ENCODE results near the gene SLC24A3. TPM values are rescaled to one million over a fixed set of nuclear protein-coding genes. Genes with fewer than 3 reads are reported as not detected.

SLC24A3 gene
- total and polyA plus RNA-seq, 4 donors: 1.9 to 8.4 (median 5.8) TPM

GRCh38 chr20:19524691-19525090 is 312.2 kb downstream of the SLC24A3 start:
- TF ChIP-seq CTCF (IDR thresholded peaks at IDR 0.05; ENCODE audit: control extremely low read depth, extremely low read depth): no peak
- DNase-seq (no peak), ATAC-seq (ENCODE audit: insufficient read depth, low FRiP score) (no peak)
- 36 to 91% methylated on average over 1 of the region's 1 CpG for WGBS, 2 donors
- no peaks in the 10 kb centered on the region for H3K9me3 ChIP-seq (ENCODE audit: control insufficient read depth in 4 of 4, insufficient read depth in 3 of 4, low read length in 3 of 4)
- peaks cover 0 to 13% (median 0%) of the 10 kb centered on the region in 5 donors for H3K4me1 ChIP-seq (ENCODE audit: control insufficient read depth in 5 of 5, insufficient read depth in 5 of 5, low read length in 5 of 5)
- no peak overlapping the region for H3K9ac ChIP-seq (ENCODE audit: insufficient read depth in 1 of 2, low read length in 2 of 2)
- H3K4me3 ChIP-seq: no peak overlapping the region
- no peak overlapping the region for H3K27ac ChIP-seq (ENCODE audit: low read depth in 1 of 2, low read length in 1 of 2)
- H3K36me3 ChIP-seq (ENCODE audit: control insufficient read depth in 4 of 4, insufficient read depth in 4 of 4, low read length in 4 of 4): no peaks in the 10 kb centered on the region
- no peaks in the 10 kb centered on the region for H3K27me3 ChIP-seq (ENCODE audit: control insufficient read depth in 3 of 3, insufficient read depth in 3 of 3, low read length in 2 of 3)

GRCh38 chr20:19527509-19527908 is 315.1 kb downstream of the SLC24A3 start:
- Histone ChIP-seq H3K4me1 (ENCODE audit: control insufficient read depth in 5 of 5, insufficient read depth in 5 of 5, low read length in 5 of 5) (peaks cover 0 to 5% (median 0%) of the 10 kb centered on the region in 5 donors), H3K36me3 (ENCODE audit: control insufficient read depth in 4 of 4, insufficient read depth in 4 of 4, low read length in 4 of 4) (no peaks in the 10 kb centered on the region), H3K9me3 (ENCODE audit: control insufficient read depth in 4 of 4, insufficient read depth in 3 of 4, low read length in 3 of 4) (no peaks in the 10 kb centered on the region), H3K4me3 (no peak overlapping the region), H3K27ac (ENCODE audit: low read depth in 1 of 2, low read length in 1 of 2) (no peak overlapping the region), H3K27me3 (ENCODE audit: control insufficient read depth in 3 of 3, insufficient read depth in 3 of 3, low read length in 2 of 3) (no peaks in the 10 kb centered on the region), H3K9ac (ENCODE audit: insufficient read depth in 1 of 2, low read length in 2 of 2) (no peak overlapping the region)
- 89 to 90% methylated on average over 2 of the region's 2 CpGs for WGBS, 2 donors
- no peak for ATAC-seq (ENCODE audit: insufficient read depth, low FRiP score)
- DNase-seq: no peak
- no peak for TF ChIP-seq CTCF (IDR thresholded peaks at IDR 0.05; ENCODE audit: control extremely low read depth, extremely low read depth)

GRCh38 chr20:19528286-19529030 is 316.0 kb downstream of the SLC24A3 start:
- Histone ChIP-seq H3K36me3 (ENCODE audit: control insufficient read depth in 4 of 4, insufficient read depth in 4 of 4, low read length in 4 of 4) (no peaks in the 10 kb centered on the region), H3K9me3 (ENCODE audit: control insufficient read depth in 4 of 4, insufficient read depth in 3 of 4, low read length in 3 of 4) (no peaks in the 10 kb centered on the region), H3K4me1 (ENCODE audit: control insufficient read depth in 5 of 5, insufficient read depth in 5 of 5, low read length in 5 of 5) (no peaks in the 10 kb centered on the region), H3K9ac (ENCODE audit: insufficient read depth in 1 of 2, low read length in 2 of 2) (no peak overlapping the region), H3K27ac (ENCODE audit: low read depth in 1 of 2, low read length in 1 of 2) (no peak overlapping the region), H3K4me3 (no peak overlapping the region), H3K27me3 (ENCODE audit: control insufficient read depth in 3 of 3, insufficient read depth in 3 of 3, low read length in 2 of 3) (no peaks in the 10 kb centered on the region)
- 93 to 95% methylated on average over 5 of the region's 5 CpGs for WGBS, 2 donors
- no peak for ATAC-seq (ENCODE audit: insufficient read depth, low FRiP score)
- no peak for TF ChIP-seq CTCF (IDR thresholded peaks at IDR 0.05; ENCODE audit: control extremely low read depth, extremely low read depth)
- DNase-seq: no peak

- DNase-seq: no peak
- no peaks in the 10 kb centered on the region for H3K36me3 ChIP-seq (ENCODE audit: control insufficient read depth in 4 of 4, insufficient read depth in 4 of 4, low read length in 4 of 4)
- no peak overlapping the region for H3K4me3 ChIP-seq
- H3K27ac ChIP-seq (ENCODE audit: low read depth in 1 of 2, low read length in 1 of 2): no peak overlapping the region
- no peak overlapping the region for H3K9ac ChIP-seq (ENCODE audit: insufficient read depth in 1 of 2, low read length in 2 of 2)
- TF ChIP-seq CTCF (IDR thresholded peaks at IDR 0.05; ENCODE audit: control extremely low read depth, extremely low read depth): no peak
- H3K9me3 ChIP-seq (ENCODE audit: control insufficient read depth in 4 of 4, insufficient read depth in 3 of 4, low read length in 3 of 4): no peaks in the 10 kb centered on the region
- no peaks in the 10 kb centered on the region for H3K27me3 ChIP-seq (ENCODE audit: control insufficient read depth in 3 of 3, insufficient read depth in 3 of 3, low read length in 2 of 3)
- no peak for ATAC-seq (ENCODE audit: insufficient read depth, low FRiP score)
- WGBS, 2 donors: 90 to 93% methylated on average over 5 of the region's 5 CpGs
- no peaks in the 10 kb centered on the region for H3K4me1 ChIP-seq (ENCODE audit: control insufficient read depth in 5 of 5, insufficient read depth in 5 of 5, low read length in 5 of 5)
Observed at GRCh38 chr20:19530006-19530405, 317.6 kb downstream of the SLC24A3 start.

Measured in lung (tissue), 12 donors.